Stimulated activated CD4-positive, alpha-beta T cell treated with anti-CD3 and anti-CD28 coated beads, Interleukin-12 subunit alpha, Interleukin-12 subunit beta, amount 100 ng/mL, for 4 hours (primary cell): Measurements from ENCODE around the gene VWDE.

Source experiments
- DNase-seq: peaks from one replicate; pipeline ENCODE4 v3.0.0-alpha.2; 2020

VWDE gene

GRCh38 chr7:12327922-12328321 is 75.7 kb downstream of the VWDE start:
- DNase-seq = no peak

GRCh38 chr7:12325646-12326045 is 78.0 kb downstream of the VWDE start:
- no peak for DNase-seq

GRCh38 chr7:12323415-12323814 is 80.2 kb downstream of the VWDE start:
- no peak for DNase-seq

- DNase-seq = no peak
Observed at GRCh38 chr7:12322903-12323300, 80.8 kb downstream of the VWDE start.

- DNase-seq = no peak
Observed at GRCh38 chr7:12322284-12322902, 81.3 kb downstream of the VWDE start.

- DNase-seq = no peak
Observed at GRCh38 chr7:12320987-12321647, 82.5 kb downstream of the VWDE start.

- DNase-seq = no peak
Observed at GRCh38 chr7:12320241-12320986, 83.3 kb downstream of the VWDE start.

GRCh38 chr7:12317675-12318074 is 86.0 kb downstream of the VWDE start:
- DNase-seq = no peak

GRCh38 chr7:12316925-12317324 is 86.7 kb downstream of the VWDE start:
- no peak for DNase-seq

- no peak for DNase-seq
Observed at GRCh38 chr7:12315049-12315448, 88.6 kb downstream of the VWDE start.

GRCh38 chr7:12314199-12314598 is 89.5 kb downstream of the VWDE start:
- DNase-seq = no peak

- DNase-seq = no peak
Observed at GRCh38 chr7:12305502-12305901, 98.2 kb downstream of the VWDE start.

- no peak for DNase-seq
Observed at GRCh38 chr7:12303495-12303894, 100.2 kb downstream of the VWDE start.

- DNase-seq = no peak
Observed at GRCh38 chr7:12303062-12303461, 100.6 kb downstream of the VWDE start.

GRCh38 chr7:12300415-12300814 is 103.2 kb downstream of the VWDE start:
- DNase-seq = no peak

GRCh38 chr7:12299367-12299766 is 104.3 kb downstream of the VWDE start:
- DNase-seq = no peak

- DNase-seq = no peak
Observed at GRCh38 chr7:12297283-12298108, 106.2 kb downstream of the VWDE start.

- no peak for DNase-seq
Observed at GRCh38 chr7:12296051-12296570, 107.6 kb downstream of the VWDE start.

- DNase-seq = no peak
Observed at GRCh38 chr7:12294701-12295100, 109.0 kb downstream of the VWDE start.

- no peak for DNase-seq
Observed at GRCh38 chr7:12291870-12292269, 111.8 kb downstream of the VWDE start.

- no peak for DNase-seq
Observed at GRCh38 chr7:12290761-12291160, 112.9 kb downstream of the VWDE start.

GRCh38 chr7:12289996-12290395 is 113.7 kb downstream of the VWDE start:
- DNase-seq = no peak

GRCh38 chr7:12287901-12288300 is 115.8 kb downstream of the VWDE start:
- DNase-seq = no peak
